ENCODE data around the gene PXK.

PXK gene

DNA sequence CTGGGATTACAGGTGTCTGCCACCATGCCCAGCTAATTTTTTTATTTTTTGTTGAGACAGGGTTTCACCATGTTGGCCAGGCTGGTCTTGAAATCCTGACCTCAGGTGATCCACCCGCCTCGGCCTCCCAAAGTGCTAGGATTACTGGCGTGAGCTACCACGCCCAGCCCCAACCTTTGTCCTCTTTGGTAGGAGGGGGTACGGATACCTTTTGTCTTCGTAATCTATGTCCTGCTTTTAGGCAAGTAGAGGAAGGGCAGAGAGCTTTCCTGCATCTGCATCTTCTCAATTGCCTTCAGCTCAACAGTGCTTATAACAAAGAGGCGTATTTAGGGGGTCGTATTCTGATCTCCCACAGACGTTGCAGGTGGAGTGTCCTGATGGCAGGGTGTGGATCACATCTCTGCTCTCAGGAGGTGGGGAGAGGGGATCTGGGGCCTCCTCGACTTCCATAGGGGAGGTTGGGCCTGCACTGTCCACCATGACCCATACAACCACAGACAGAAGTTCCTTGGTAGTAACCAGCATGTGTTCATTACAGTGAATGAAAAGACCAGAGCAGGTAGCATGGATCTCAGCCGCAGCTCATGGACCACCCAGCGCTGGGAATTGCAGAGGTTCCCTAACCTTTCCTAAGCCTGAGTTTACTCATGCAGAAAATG, 137.8 kb downstream of the PXK start:
- DNase-seq: no peak

DNA sequence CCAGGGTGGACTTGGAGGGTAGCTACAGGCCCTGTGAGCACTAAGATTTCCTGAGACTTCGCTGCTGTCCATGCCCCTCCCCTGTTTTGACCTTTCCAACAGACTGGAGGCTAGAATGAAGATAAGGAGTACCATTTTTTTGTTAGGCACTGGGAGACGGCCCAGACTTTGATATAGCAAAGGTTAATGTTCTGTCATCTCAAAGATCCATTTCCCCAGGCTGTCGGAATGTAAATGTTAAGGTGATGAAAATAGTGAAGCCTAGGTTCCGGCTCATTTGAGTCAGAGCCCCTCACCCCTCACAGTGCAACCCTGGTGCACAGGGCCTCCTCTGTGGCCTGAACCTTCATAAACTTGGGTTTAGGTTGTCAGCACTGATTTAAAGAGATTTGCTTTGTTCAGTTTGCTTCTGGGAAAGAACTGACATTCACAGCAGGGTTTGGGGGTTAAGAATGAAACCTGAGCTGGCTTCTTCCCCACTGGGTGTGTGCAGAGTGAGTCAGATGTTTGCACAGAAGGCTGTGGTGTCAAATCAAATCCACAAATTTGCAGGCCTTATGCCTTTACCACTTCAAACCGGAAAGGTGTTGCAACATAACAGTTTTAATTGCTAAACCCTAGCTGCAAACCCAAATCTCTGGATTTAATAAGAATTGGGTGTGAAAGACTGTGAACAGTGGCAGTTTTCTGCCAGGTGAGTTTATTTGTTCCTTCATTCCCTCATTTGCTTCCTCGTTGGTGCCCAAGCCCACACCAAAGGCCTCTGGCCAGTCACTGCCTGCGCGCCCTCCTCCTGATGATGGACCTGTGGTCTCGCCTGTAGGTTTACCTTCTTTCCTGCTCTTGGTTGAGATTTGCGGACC, 138.6 kb downstream of the PXK start:
- peak; percentile 9 to 22 for DNase-seq

GRCh38 chr3:58473275-58473674, 140.6 kb downstream of the PXK start:
- DNase-seq: no peak

DNA sequence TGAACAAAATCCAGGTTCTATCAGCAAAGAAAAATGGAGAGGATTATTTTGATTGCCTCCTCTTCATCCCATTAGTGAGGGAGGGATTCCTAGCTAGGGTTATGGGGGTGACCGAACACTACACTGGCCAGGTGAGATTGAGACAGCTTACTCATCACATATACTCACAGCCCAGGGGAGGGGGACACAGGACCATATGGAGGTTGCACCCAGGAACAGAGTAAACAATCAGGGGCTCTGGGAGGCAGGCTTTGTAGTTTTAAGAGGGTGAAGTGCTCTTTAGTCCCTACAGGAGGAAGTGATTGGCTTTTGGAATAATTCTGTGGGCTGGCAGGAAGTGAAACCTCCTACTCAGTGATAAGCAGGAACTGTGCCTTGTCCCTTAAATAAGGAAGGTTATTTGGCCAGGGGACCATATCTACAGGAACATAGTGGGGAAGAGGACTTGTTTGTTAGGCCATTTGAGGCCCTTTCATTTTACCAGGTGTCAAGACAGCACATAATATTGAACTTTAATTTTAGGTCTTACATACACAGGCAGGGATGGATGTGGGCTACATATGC, 141.7 kb downstream of the PXK start:
- DNase-seq: no peak

- no peak for DNase-seq
Observed at GRCh38 chr3:58474967-58475578, 142.4 kb downstream of the PXK start.

All from activated CD4-positive, alpha-beta T cell treated with anti-CD3 and anti-CD28 coated beads for 4 hours (primary cell).